ENCODE measurements around the gene SCN4B.

SCN4B gene

DNA sequence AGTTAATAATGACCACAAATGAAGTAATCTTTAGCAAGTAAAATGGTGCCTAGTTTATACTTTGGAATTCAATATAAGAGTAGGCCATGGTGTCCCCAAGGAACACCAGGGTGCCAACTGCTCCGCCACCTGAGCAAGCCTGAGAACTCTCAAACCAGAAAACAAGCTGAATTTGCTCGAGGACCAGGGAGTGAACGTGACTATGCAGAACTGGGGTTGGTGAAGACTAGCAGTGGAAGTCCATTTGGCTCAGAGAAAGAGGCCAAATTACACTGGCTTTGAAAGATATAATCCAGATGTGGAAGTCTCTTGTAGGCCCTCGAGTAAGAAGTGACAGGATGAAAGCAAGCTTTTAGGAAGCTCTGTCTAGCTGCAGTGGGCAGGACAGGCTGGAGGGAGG lies 57.1 kb downstream of the SCN4B start:
- DNase-seq = no peak

- DNase-seq = no peak
Observed at GRCh38 chr11:118092907-118093571, 59.6 kb downstream of the SCN4B start.

- no peak for DNase-seq
Observed at GRCh38 chr11:118091690-118092089, 60.9 kb downstream of the SCN4B start.

DNA sequence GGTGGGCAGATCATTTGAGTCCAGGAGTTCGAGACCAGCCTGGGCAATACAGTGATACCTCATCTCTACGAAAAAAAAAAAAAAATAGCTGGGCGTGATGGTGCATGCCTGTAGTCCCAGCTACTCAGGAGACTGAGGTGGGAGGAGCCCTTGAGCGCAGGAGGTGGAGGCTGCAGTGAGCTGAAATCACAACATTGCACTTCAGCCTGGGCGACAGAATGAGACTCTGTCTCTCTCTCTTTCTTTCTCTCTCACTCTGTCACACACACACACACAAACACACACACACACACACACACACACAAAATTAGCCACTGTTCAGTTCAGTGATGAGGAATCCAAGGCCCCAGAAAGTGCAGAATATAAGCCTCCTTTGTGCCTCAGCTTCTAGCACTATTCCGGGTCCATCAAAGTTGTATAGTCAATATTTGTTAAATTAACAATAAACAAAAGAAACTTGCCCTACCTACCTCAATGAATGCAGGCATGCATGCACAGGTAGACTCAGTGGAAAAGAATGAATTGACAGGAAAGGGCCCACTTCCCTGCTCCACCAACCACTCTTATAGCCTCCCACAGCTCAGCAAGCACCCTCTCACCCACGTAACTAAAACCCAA lies 62.0 kb downstream of the SCN4B start:
- DNase-seq = no peak

- DNase-seq = no peak
Observed at GRCh38 chr11:118088531-118088930, 64.1 kb downstream of the SCN4B start.

- no peak for DNase-seq
Observed at GRCh38 chr11:118087931-118088330, 64.7 kb downstream of the SCN4B start.

DNA sequence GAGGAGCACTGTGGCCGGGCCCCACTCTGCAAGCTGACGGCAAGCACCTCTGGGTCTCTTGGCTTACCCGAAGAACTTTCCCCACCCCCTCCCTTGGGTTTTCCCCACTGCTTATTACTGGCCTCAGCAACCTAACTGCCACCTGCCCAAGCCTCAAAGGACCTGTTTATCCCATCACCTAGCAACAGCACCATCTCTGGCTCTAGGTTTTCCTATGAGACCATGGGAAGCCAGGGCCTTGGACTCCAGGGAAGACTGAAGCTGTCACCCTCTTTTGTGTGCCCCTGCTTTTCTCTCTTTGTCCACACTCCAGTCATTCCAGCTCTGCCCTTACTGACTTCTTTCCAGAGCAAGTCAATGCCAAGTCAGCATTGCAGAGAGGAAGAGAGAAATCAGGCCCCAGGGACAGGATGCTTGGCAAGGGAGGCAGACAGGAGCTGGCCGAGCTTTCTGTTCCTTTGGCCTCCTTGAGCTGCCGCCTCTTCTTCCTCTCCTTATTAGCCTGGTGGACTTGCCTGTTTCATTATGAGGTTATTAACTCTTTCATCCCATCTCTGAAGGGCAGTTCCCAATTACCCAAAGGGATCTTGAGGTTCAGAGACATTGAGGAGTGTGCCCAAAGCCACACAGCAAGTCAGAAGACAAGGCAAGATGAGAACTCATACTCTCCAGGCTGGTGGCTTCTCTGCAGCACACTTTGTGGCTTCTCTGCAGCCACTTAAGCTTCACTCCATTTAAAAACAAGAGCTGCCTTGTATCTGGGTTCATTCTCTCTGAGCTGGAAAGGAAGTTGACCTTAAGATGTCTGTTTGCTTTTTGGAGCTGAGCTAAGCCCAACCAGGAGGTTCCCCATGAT lies 65.5 kb downstream of the SCN4B start, which contains the start of gene SMIM35:
Gene SMIM35, minus strand, starts transcription at position 51 of the 856 bp plus-strand sequence. CDS start 206 bp downstream, outside the sequence.
- no peak for DNase-seq

DNA sequence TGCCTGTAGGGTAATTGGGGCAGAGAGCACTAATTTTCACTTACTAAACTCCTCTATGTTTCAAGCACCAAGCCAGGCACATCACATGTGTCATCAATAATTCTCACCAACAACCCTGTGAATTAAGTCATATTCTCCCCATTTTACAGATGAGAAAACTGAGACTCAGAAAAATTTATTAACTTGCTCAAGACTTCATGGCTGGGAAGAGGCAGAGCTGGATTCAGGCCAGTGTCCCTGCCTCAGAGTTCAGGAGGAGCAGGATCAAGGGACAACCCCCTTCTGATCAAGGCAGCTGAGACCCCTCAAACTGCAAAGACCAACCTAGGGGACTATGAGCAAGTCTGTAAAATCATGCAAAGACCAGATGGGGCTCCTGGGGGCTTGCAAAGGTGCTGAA lies 68.0 kb downstream of the SCN4B start:
- DNase-seq = no peak

GRCh38 chr11:118084247-118084646 lies 68.4 kb downstream of the SCN4B start:
- DNase-seq = no peak
